Endothelial cell of umbilical vein (primary cell): Measurements from ENCODE around the gene PIP5K1C. TPM values are rescaled to one million over a fixed set of nuclear protein-coding genes. Genes with fewer than 3 reads are reported as not detected.

Source experiments
- BruUV-seq: library from RNA; stranded (reverse); fragments of 400-500 nt; replicated peaks from 2 replicates; lab custom pipeline; 2021; lab: Mats Ljungman, UMichigan
- CTCF ChIA-PET: fragments of 300-600, 350-600 bp; sonication (Branson Sonifier 250); formaldehyde crosslinking; loops from one replicate; lab custom pipeline; 2021; ENCODE audit warnings: antibody characterized with exemption, inconsistent platforms; lab: Charles Lee
- POLR2A ChIA-PET: fragments of 300-600, 350-600 bp; sonication (Branson Sonifier 250); formaldehyde crosslinking; loops from one replicate; lab custom pipeline; 2021; ENCODE audit warnings: antibody characterized with exemption, inconsistent platforms; lab: Charles Lee
- DNase-seq: peaks from one replicate; pipeline ENCODE4 v3.0.0-alpha.2; 2011; ENCODE audit warnings: low read depth, low spot score
- FAIRE-seq: peaks from 2 replicates; lab custom pipeline; 2011; peaks lifted over from hg19 to GRCh38; lab: Jason Lieb, UNC
- H2AFZ ChIP-seq: 2 replicates; pipeline ENCODE4 v1.6.0; 2012; ENCODE audit warnings: low read depth, low read length, control low read depth, inconsistent platforms
- H3K27ac ChIP-seq: 2 replicates; pipeline ENCODE4 v1.5.1; 2011; ENCODE audit warnings: low read depth, mild to moderate bottlenecking, control low read depth, low read length, moderate library complexity; ENCODE audit not compliant: insufficient read depth
- H3K27me3 ChIP-seq, 2 experiments: 2 replicates each; pipeline versions ENCODE4 v1.6.0 to v1.6.1; 2011; ENCODE audit warnings: low read length in 2 of 2, mixed read lengths in 1 of 2; ENCODE audit not compliant: control insufficient read depth in 2 of 2, insufficient read depth in 2 of 2
- H3K36me3 ChIP-seq, 2 experiments: 2 replicates in 1 of 2; 3 replicates in 1 of 2; pipeline ENCODE4 v1.5.1; 2011; ENCODE audit warnings: low read length in 2 of 2, mild to moderate bottlenecking in 1 of 2, moderate library complexity in 1 of 2; ENCODE audit not compliant: control insufficient read depth in 2 of 2, insufficient read depth in 2 of 2; ENCODE audit errors: extremely low read depth in 1 of 2
- H3K4me1 ChIP-seq: 3 replicates; pipeline ENCODE4 v1.5.1; 2011; ENCODE audit warnings: mild to moderate bottlenecking, low read length; ENCODE audit not compliant: control insufficient read depth, insufficient read depth; ENCODE audit errors: extremely low read depth
- H3K4me2 ChIP-seq: 2 replicates; pipeline ENCODE4 v1.6.1; 2011; ENCODE audit warnings: low read length, control low read depth, mixed read lengths; ENCODE audit not compliant: insufficient read depth
- H3K4me3 ChIP-seq, 3 experiments: fragments of 200-600 bp in 1 of 3; sonication (generic), shearing (Covaris generic) in 1 of 3; replicated peaks in 1 of 3; 2 replicates each; pipeline ENCODE4 v1.5.1; 2011 to 2016; ENCODE audit warnings: control low read depth in 3 of 3, low read length in 3 of 3, mild to moderate bottlenecking in 2 of 3, inconsistent platforms in 1 of 3, low read depth in 1 of 3, moderate library complexity in 1 of 3; ENCODE audit not compliant: insufficient read depth in 1 of 3
- H3K79me2 ChIP-seq: 2 replicates; pipeline ENCODE4 v1.6.0; 2012; ENCODE audit warnings: low read length, inconsistent platforms; ENCODE audit not compliant: control insufficient read depth, insufficient read depth
- H3K9ac ChIP-seq: replicated peaks from 2 replicates; pipeline ENCODE3; 2011; ENCODE audit warnings: low read length, control low read depth; ENCODE audit not compliant: insufficient read depth; ENCODE audit errors: extremely low read depth
- H3K9me1 ChIP-seq: replicated peaks from 3 replicates; pipeline ENCODE4 v1.6.0; 2011; ENCODE audit warnings: mild to moderate bottlenecking, low read length; ENCODE audit not compliant: control insufficient read depth, insufficient read depth; ENCODE audit errors: extremely low read depth
- H3K9me3 ChIP-seq: replicated peaks from 2 replicates; pipeline ENCODE4 v1.5.1; 2012; ENCODE audit warnings: low read length, inconsistent platforms; ENCODE audit not compliant: control insufficient read depth, insufficient read depth
- H4K20me1 ChIP-seq: replicated peaks from 2 replicates; pipeline ENCODE3; 2011; ENCODE audit warnings: mild to moderate bottlenecking, low read length; ENCODE audit not compliant: control insufficient read depth, insufficient read depth; ENCODE audit errors: extremely low read depth
- EZH2 ChIP-seq: IDR thresholded peaks from 2 replicates; pipeline ENCODE4 v1.6.1; 2012; ENCODE audit warnings: borderline replicate concordance, low read depth, mild to moderate bottlenecking, moderate library complexity, low read length, inconsistent platforms; ENCODE audit not compliant: severe bottlenecking
- FOS ChIP-seq: IDR thresholded peaks from 2 replicates; pipeline ENCODE4 v1.6.1; 2011; ENCODE audit warnings: mild to moderate bottlenecking, low read length, moderate library complexity, borderline replicate concordance; ENCODE audit not compliant: insufficient read depth
- GATA2 ChIP-seq: IDR thresholded peaks from 2 replicates; pipeline ENCODE4 v1.7.0; 2011; ENCODE audit warnings: low read depth, mild to moderate bottlenecking, moderate library complexity, mixed read lengths, low read length; ENCODE audit not compliant: insufficient read length, insufficient read depth
- JUN ChIP-seq: IDR thresholded peaks from 2 replicates; pipeline ENCODE4 v1.6.1; 2011; ENCODE audit warnings: borderline replicate concordance, low read depth; ENCODE audit not compliant: insufficient read length, insufficient read depth
- MYC ChIP-seq: IDR thresholded peaks from one replicate; pipeline ENCODE4 v1.6.1; 2011; ENCODE audit warnings: mild to moderate bottlenecking, low read depth, low read length
- POLR2A ChIP-seq: IDR thresholded peaks from 2 replicates; pipeline ENCODE4 v1.6.1; 2012; ENCODE audit warnings: low read depth, mild to moderate bottlenecking, control low read depth, low read length
- POLR2AphosphoS5 ChIP-seq: IDR thresholded peaks from 2 replicates; pipeline ENCODE4 v1.6.1; 2012; ENCODE audit warnings: low read depth, mild to moderate bottlenecking, control low read depth, low read length, moderate library complexity; ENCODE audit not compliant: insufficient read depth
- dilution Hi-C: fragments of 300-500 bp; cut with MboI; formaldehyde crosslinking; loops from one replicate; pipeline ENCODE4 v1.15.0; 2019; ENCODE audit warnings: low sequenced_read_pairs; ENCODE audit not compliant: extremely low pct_ligation_motif_present
- intact Hi-C: fragments of 100-400 bp; cut with micrococcal nuclease; formaldehyde crosslinking; loops from one replicate; pipeline ENCODE4 v1.10.0; 2022
- polyA plus RNA-seq, 4 experiments: library from polyadenylated mRNA; depleted of rRNA in 3 of 4; stranded (reverse) in 3 of 4; unstranded in 1 of 4; fragments of >200 nt; gene quantifications; 2 replicates each; pipeline versions ENCODE4 v1.2.1 to v1.2.3, GENCODE V29; 2011 to 2012; ENCODE audit warnings: missing spikeins in 1 of 4
- total RNA-seq: library from RNA; stranded (reverse); gene quantifications from 2 replicates; pipeline ENCODE4 v1.2.3, GENCODE V29; 2021
- TF ChIP-seq, protein P1 (sequence below): IDR thresholded peaks from 2 replicates; pipeline ENCODE4 v1.6.1; 2011; ENCODE audit not compliant: insufficient read depth, insufficient read length
- TF ChIP-seq, protein P2 (sequence below), 2 donors: IDR thresholded peaks; 1 replicate in 1 of 2; 2 replicates in 1 of 2; pipeline ENCODE4 v1.5.1; 2011; ENCODE audit warnings: low read length in 2 of 2, mild to moderate bottlenecking in 2 of 2, moderate library complexity in 2 of 2, control low read depth in 1 of 2, inconsistent platforms in 1 of 2, low read depth in 1 of 2; ENCODE audit not compliant: insufficient read depth in 1 of 2; ENCODE audit errors: extremely low read depth in 1 of 2

Gene PIP5K1C
- total and polyA plus RNA-seq, 2 donors (not counting 3 experiments of a cell fraction or from before 2014, with no cell fraction given): 31.6 to 79.5 TPM

DNA sequence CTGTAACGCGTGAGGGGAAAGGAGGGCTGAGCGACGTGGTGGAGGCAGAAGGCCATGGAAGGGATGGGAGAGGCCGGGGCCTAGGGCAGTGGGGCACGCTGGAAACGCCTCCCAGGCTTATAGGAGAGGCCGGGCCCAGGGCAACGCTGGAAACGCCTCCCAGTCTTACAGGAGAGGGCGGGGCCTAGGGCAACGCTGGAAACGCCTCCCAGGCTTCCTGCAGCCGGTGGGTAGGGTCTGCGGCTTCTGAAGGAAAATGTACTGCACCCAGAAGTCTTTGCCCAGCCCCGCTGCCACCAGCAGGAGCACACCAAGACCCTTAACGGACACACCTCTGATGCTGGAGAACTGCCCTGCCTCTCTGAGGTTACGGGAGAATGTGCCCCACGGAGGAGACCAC lies 82.8 kb downstream of the PIP5K1C start:
- ChIA-PET POLR2A (no interaction called here), CTCF (interaction anchor here (1.1 kb wide), 2 partner anchors 30 to 72 kb away, joined by 3 read pairs; no protein-coding TSS in a partner anchor)
- no peaks in the 10 kb centered on the region for H3K9me1 ChIP-seq
- H2AFZ ChIP-seq: no peak overlapping the region
- no peaks in the 10 kb centered on the region for H3K79me2 ChIP-seq
- peak; percentile 78 for FAIRE-seq
- DNase-seq: no peak
- dilution Hi-C loops (no loop called here), intact Hi-C loops (no loop called here)
- no peaks in the 10 kb centered on the region for H3K4me1 ChIP-seq
- H3K4me2 ChIP-seq: no peak overlapping the region
- no peak for TF ChIP-seq JUN
- TF ChIP-seq, protein P1, sequence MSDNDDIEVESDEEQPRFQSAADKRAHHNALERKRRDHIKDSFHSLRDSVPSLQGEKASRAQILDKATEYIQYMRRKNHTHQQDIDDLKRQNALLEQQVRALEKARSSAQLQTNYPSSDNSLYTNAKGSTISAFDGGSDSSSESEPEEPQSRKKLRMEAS: no peak
- no peak for TF ChIP-seq EZH2
- TF ChIP-seq POLR2AphosphoS5: no peak
- TF ChIP-seq GATA2: no peak
- TF ChIP-seq MYC: no peak
- TF ChIP-seq, protein P2, sequence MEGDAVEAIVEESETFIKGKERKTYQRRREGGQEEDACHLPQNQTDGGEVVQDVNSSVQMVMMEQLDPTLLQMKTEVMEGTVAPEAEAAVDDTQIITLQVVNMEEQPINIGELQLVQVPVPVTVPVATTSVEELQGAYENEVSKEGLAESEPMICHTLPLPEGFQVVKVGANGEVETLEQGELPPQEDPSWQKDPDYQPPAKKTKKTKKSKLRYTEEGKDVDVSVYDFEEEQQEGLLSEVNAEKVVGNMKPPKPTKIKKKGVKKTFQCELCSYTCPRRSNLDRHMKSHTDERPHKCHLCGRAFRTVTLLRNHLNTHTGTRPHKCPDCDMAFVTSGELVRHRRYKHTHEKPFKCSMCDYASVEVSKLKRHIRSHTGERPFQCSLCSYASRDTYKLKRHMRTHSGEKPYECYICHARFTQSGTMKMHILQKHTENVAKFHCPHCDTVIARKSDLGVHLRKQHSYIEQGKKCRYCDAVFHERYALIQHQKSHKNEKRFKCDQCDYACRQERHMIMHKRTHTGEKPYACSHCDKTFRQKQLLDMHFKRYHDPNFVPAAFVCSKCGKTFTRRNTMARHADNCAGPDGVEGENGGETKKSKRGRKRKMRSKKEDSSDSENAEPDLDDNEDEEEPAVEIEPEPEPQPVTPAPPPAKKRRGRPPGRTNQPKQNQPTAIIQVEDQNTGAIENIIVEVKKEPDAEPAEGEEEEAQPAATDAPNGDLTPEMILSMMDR (IDR thresholded peaks at IDR 0.05; ENCODE audit: extremely low read depth in 1 of 2, insufficient read depth in 1 of 2, low read depth in 1 of 2, low read length in 2 of 2): no peak
- TF ChIP-seq POLR2A: no peak
- TF ChIP-seq FOS: no peak
- H4K20me1 ChIP-seq: no peaks in the 10 kb centered on the region
- H3K9me3 ChIP-seq: no peaks in the 10 kb centered on the region
- H3K36me3 ChIP-seq: peaks cover 0 to 24% of the 10 kb centered on the region in 2 experiments
- BruUV-seq: no TSS peak
- H3K27ac ChIP-seq: no peak overlapping the region
- H3K27me3 ChIP-seq: no peaks in the 10 kb centered on the region
- no peak overlapping the region for H3K9ac ChIP-seq
- H3K4me3 ChIP-seq: no peak overlapping the region
